HepG2 (cell line): Measurements from ENCODE around the gene TTC31. TPM values are rescaled to one million over a fixed set of nuclear protein-coding genes. Genes with fewer than 3 reads are reported as not detected.

Experiments used
- BHLHE40 ChIP-seq: IDR thresholded peaks from 2 replicates; pipeline ENCODE4 v1.6.1; 2011; ENCODE audit warnings: low read length, improper control_type of control experiment
- GPN1 ChIP-seq: sonication (generic); formaldehyde crosslinking; IDR thresholded peaks from 2 replicates; pipeline ENCODE4 v1.5.1; 2020; ENCODE audit warnings: missing genetic modification reagents, borderline replicate concordance
- KAT8 ChIP-seq: IDR thresholded peaks from 2 replicates; pipeline ENCODE4 v1.6.1; 2016; ENCODE audit warnings: missing genetic modification reagents, missing compliant biosample characterization
- MTF1 ChIP-seq: sonication (generic); formaldehyde crosslinking; IDR thresholded peaks from 2 replicates; pipeline ENCODE4 v1.5.0; 2020; ENCODE audit warnings: missing genetic modification reagents
- MXD4 ChIP-seq: IDR thresholded peaks from 2 replicates; pipeline ENCODE4 v1.6.1; 2016; ENCODE audit warnings: mild to moderate bottlenecking, missing biosample characterization, missing genetic modification reagents
- RFX5 ChIP-seq: IDR thresholded peaks from 2 replicates; pipeline ENCODE4 v1.6.1; 2011; ENCODE audit warnings: low read depth, low read length, improper control_type of control experiment
- TBX3 ChIP-seq: fragments of 450-650 bp; IDR thresholded peaks from 2 replicates; pipeline ENCODE4 v1.6.1; 2017; ENCODE audit warnings: antibody characterized with exemption, mild to moderate bottlenecking, inconsistent platforms, borderline replicate concordance
- U2AF2 ChIP-seq: fragments of 200-400 bp; formaldehyde crosslinking; IDR thresholded peaks from 2 replicates; pipeline ENCODE4 v1.6.1; 2017; ENCODE audit warnings: low read depth, mild to moderate bottlenecking, low read length
- XBP1 ChIP-seq: sonication (generic); formaldehyde crosslinking; IDR thresholded peaks from 2 replicates; pipeline ENCODE4 v1.5.0; 2020; ENCODE audit warnings: missing genetic modification reagents
- ZKSCAN8 ChIP-seq: IDR thresholded peaks from 2 replicates; pipeline ENCODE4 v1.6.1; 2016; ENCODE audit warnings: borderline replicate concordance, missing genetic modification reagents, missing compliant biosample characterization
- ZNF121 ChIP-seq: sonication (generic); formaldehyde crosslinking; IDR thresholded peaks from 2 replicates; pipeline ENCODE4 v1.5.0; 2020; ENCODE audit warnings: mild to moderate bottlenecking, missing genetic modification reagents
- ZNF512B ChIP-seq: sonication (generic); formaldehyde crosslinking; IDR thresholded peaks from 2 replicates; pipeline ENCODE4 v1.5.1; 2020; ENCODE audit warnings: missing genetic modification reagents, mild to moderate bottlenecking, borderline replicate concordance
- ZNF569 ChIP-seq: sonication (generic); formaldehyde crosslinking; IDR thresholded peaks from 2 replicates; pipeline ENCODE4 v1.5.0; 2020; ENCODE audit warnings: mild to moderate bottlenecking, missing genetic modification reagents, moderate library complexity, borderline replicate concordance
- ZNF607 ChIP-seq: sonication (generic); formaldehyde crosslinking; IDR thresholded peaks from 2 replicates; pipeline ENCODE4 v1.5.1; 2020; ENCODE audit warnings: missing genetic modification reagents, mild to moderate bottlenecking, borderline replicate concordance
- ZNF660 ChIP-seq: sonication (generic); formaldehyde crosslinking; IDR thresholded peaks from 2 replicates; pipeline ENCODE4 v1.5.1; 2020; ENCODE audit warnings: mild to moderate bottlenecking, low read depth, missing genetic modification reagents, borderline replicate concordance
- ZNF839 ChIP-seq: sonication (generic); formaldehyde crosslinking; IDR thresholded peaks from 2 replicates; pipeline ENCODE4 v1.4.0; 2020; ENCODE audit warnings: missing genetic modification reagents, mild to moderate bottlenecking, borderline replicate concordance
- polyA plus RNA-seq, 8 experiments: library from polyadenylated mRNA; depleted of rRNA in 3 of 8; stranded (reverse) in 7 of 8; unstranded in 1 of 8; fragments of >200 nt; fragmentation: Illumina TruSeq in 4 of 8; extraction: Trizol in 4 of 8; gene quantifications; 2 replicates each; pipeline versions ENCODE4 v1.2.1 to v1.2.3, GENCODE V29; 2011 to 2016; ENCODE audit warnings: low read depth in 4 of 8, missing spikeins in 1 of 8, mixed read lengths in 1 of 8; ENCODE audit not compliant: insufficient read depth in 1 of 8
- total RNA-seq, 5 experiments: library from RNA; depleted of rRNA; stranded (reverse); fragments of >200 nt; fragmentation: Illumina TruSeq; extraction: Trizol; gene quantifications; 2 replicates each; pipeline ENCODE4 v1.2.3, GENCODE V29; 2016; ENCODE audit warnings: low read depth in 1 of 5
- TF ChIP-seq, protein P1 (sequence below): sonication (generic); formaldehyde crosslinking; IDR thresholded peaks from 2 replicates; pipeline ENCODE4 v1.4.0; 2020; ENCODE audit warnings: missing genetic modification reagents
- TF ChIP-seq, protein P2 (sequence below): sonication (generic); formaldehyde crosslinking; IDR thresholded peaks from 2 replicates; pipeline ENCODE4; 2020; ENCODE audit warnings: missing genetic modification reagents, mild to moderate bottlenecking, borderline replicate concordance
- TF ChIP-seq, protein P3 (sequence below), 2 experiments: fragments of 450-650 bp in 1 of 2; sonication (generic) in 1 of 2; formaldehyde crosslinking; IDR thresholded peaks; 2 replicates each; pipeline versions ENCODE4 v1.5.0 to v1.8.0; 2020 to 2022; ENCODE audit warnings: mild to moderate bottlenecking in 1 of 2, missing genetic modification reagents in 1 of 2

Gene TTC31
- total and polyA plus RNA-seq, 2 of the 13 experiments (the other 11 are each of a cell fraction or from before 2014, with no cell fraction given): 28.3 to 39.5 TPM

GRCh38 chr2:74502720-74503505 lies 20.0 kb downstream of the TTC31 start (continued):
- TF ChIP-seq ZNF512B: 0 out of 2 replicates have a peak, but pooled peaks have one; percentile 37
- 0 out of 2 replicates have a peak, but pooled peaks have one; percentile 31 for TF ChIP-seq MTF1 (CRISPR knock-in tag)
- TF ChIP-seq ZKSCAN8 (CRISPR knock-in tag): no peak
- TF ChIP-seq TBX3: peak; percentile 30; the same call in 1 of the 2 replicates
- 0 out of 2 replicates have a peak, but pooled peaks have one; percentile 38 for TF ChIP-seq ZNF121
- TF ChIP-seq KAT8: no peak; the same call in 1 of the 2 replicates
- TF ChIP-seq XBP1: no peak
- no peak; the same call in 1 of the 2 replicates for TF ChIP-seq ZNF660 (CRISPR knock-in tag)
- peak; percentile 79 for TF ChIP-seq BHLHE40
- no peak; the same call in 1 of the 2 replicates for TF ChIP-seq ZNF839 (CRISPR knock-in tag)
- TF ChIP-seq, protein P1, sequence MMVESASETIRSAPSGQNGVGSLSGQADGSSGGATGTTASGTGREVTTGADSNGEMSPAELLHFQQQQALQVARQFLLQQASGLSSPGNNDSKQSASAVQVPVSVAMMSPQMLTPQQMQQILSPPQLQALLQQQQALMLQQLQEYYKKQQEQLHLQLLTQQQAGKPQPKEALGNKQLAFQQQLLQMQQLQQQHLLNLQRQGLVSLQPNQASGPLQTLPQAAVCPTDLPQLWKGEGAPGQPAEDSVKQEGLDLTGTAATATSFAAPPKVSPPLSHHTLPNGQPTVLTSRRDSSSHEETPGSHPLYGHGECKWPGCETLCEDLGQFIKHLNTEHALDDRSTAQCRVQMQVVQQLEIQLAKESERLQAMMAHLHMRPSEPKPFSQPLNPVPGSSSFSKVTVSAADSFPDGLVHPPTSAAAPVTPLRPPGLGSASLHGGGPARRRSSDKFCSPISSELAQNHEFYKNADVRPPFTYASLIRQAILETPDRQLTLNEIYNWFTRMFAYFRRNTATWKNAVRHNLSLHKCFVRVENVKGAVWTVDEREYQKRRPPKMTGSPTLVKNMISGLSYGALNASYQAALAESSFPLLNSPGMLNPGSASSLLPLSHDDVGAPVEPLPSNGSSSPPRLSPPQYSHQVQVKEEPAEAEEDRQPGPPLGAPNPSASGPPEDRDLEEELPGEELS: no peak
- TF ChIP-seq, protein P2, sequence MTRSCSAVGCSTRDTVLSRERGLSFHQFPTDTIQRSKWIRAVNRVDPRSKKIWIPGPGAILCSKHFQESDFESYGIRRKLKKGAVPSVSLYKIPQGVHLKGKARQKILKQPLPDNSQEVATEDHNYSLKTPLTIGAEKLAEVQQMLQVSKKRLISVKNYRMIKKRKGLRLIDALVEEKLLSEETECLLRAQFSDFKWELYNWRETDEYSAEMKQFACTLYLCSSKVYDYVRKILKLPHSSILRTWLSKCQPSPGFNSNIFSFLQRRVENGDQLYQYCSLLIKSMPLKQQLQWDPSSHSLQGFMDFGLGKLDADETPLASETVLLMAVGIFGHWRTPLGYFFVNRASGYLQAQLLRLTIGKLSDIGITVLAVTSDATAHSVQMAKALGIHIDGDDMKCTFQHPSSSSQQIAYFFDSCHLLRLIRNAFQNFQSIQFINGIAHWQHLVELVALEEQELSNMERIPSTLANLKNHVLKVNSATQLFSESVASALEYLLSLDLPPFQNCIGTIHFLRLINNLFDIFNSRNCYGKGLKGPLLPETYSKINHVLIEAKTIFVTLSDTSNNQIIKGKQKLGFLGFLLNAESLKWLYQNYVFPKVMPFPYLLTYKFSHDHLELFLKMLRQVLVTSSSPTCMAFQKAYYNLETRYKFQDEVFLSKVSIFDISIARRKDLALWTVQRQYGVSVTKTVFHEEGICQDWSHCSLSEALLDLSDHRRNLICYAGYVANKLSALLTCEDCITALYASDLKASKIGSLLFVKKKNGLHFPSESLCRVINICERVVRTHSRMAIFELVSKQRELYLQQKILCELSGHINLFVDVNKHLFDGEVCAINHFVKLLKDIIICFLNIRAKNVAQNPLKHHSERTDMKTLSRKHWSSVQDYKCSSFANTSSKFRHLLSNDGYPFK (CRISPR knock-in tag): peak; percentile 88; the same call in 1 of the 2 replicates
- peak; percentile 84; the same call in 1 of the 2 replicates for TF ChIP-seq ZNF607 (CRISPR knock-in tag)
- TF ChIP-seq, protein P3, sequence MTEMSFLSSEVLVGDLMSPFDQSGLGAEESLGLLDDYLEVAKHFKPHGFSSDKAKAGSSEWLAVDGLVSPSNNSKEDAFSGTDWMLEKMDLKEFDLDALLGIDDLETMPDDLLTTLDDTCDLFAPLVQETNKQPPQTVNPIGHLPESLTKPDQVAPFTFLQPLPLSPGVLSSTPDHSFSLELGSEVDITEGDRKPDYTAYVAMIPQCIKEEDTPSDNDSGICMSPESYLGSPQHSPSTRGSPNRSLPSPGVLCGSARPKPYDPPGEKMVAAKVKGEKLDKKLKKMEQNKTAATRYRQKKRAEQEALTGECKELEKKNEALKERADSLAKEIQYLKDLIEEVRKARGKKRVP (CRISPR knock-in tag; IDR thresholded peaks at IDR 0.05): no peak
- TF ChIP-seq ZNF569 (CRISPR knock-in tag): no peak
- TF ChIP-seq GPN1 (CRISPR knock-in tag): no peak
- no peak for TF ChIP-seq RFX5
- TF ChIP-seq U2AF2: no peak; the same call in 1 of the 2 replicates
- TF ChIP-seq MXD4: no peak; the same call in 1 of the 2 replicates
